Mesodermal cell (in vitro differentiated cells): ENCODE data around the gene B3GLCT.

Source experiments
- H3K27ac ChIP-seq: 2 replicates; pipeline ENCODE4 v1.7.0; 2013; ENCODE audit warnings: mild to moderate bottlenecking, low read depth, low read length, moderate library complexity; ENCODE audit not compliant: severe bottlenecking
- H3K36me3 ChIP-seq: 2 replicates; pipeline ENCODE4 v1.7.1; 2013; ENCODE audit warnings: mild to moderate bottlenecking, low read length, moderate library complexity; ENCODE audit not compliant: control insufficient read depth, insufficient read depth
- H3K4me1 ChIP-seq: one replicate; pipeline ENCODE4 v1.7.1; 2013; ENCODE audit warnings: mild to moderate bottlenecking, low read length; ENCODE audit not compliant: insufficient read depth, control insufficient read depth, poor library complexity, severe bottlenecking
- H3K4me3 ChIP-seq: 2 replicates; pipeline ENCODE4 v1.7.0; 2013; ENCODE audit warnings: low read length, control low read depth, mild to moderate bottlenecking; ENCODE audit not compliant: insufficient read depth, poor library complexity, severe bottlenecking; ENCODE audit errors: extremely low read depth
- H3K9me3 ChIP-seq: 2 replicates; pipeline ENCODE4 v1.7.1; 2013; ENCODE audit warnings: mild to moderate bottlenecking, low read length, moderate library complexity; ENCODE audit not compliant: control insufficient read depth
- WGBS, 2 experiments: methylation state at CpG; one replicate each; pipeline ENCODE4 v1.1.5; 2013; ENCODE audit warnings: missing lambda C conversion rate in 2 of 2; ENCODE audit not compliant: insufficient coverage in 2 of 2; 5-methylcytosine and 5-hydroxymethylcytosine counted together

The B3GLCT gene

GRCh38 chr13:31278869-31279268 lies 79.1 kb downstream of the B3GLCT start:
- no peak overlapping the region for H3K4me3 ChIP-seq
- peaks cover 4% of the 10 kb centered on the region for H3K36me3 ChIP-seq
- WGBS, 2 experiments = no CpG with 5 or more reads among the region's 1 CpG
- no peaks in the 10 kb centered on the region for H3K9me3 ChIP-seq
- H3K27ac ChIP-seq = no peak overlapping the region
- H3K4me1 ChIP-seq = no peaks in the 10 kb centered on the region

- WGBS, 2 experiments = 88 to 100% methylated on average over 1 to 2 of the region's 3 CpGs
- H3K9me3 ChIP-seq = no peaks in the 10 kb centered on the region
- H3K4me1 ChIP-seq = no peaks in the 10 kb centered on the region
- H3K27ac ChIP-seq = no peak overlapping the region
- no peaks in the 10 kb centered on the region for H3K36me3 ChIP-seq
- H3K4me3 ChIP-seq = no peak overlapping the region
These were observed 83.1 kb downstream of the B3GLCT start for GRCh38 chr13:31282741-31283455.

- peaks cover 9% of the 10 kb centered on the region for H3K9me3 ChIP-seq
- H3K4me3 ChIP-seq = no peak overlapping the region
- H3K4me1 ChIP-seq = no peaks in the 10 kb centered on the region
- H3K36me3 ChIP-seq = peaks cover 9% of the 10 kb centered on the region
- 75 to 89% methylated on average over 1 to 2 of the region's 2 CpGs for WGBS, 2 experiments
- no peak overlapping the region for H3K27ac ChIP-seq
These were observed 87.2 kb downstream of the B3GLCT start for GRCh38 chr13:31286930-31287329.

GRCh38 chr13:31301119-31301518 lies 101.3 kb downstream of the B3GLCT start:
- Histone ChIP-seq H3K27ac (no peak overlapping the region), H3K9me3 (peaks cover 5% of the 10 kb centered on the region), H3K4me1 (no peaks in the 10 kb centered on the region), H3K4me3 (no peak overlapping the region), H3K36me3 (peaks cover 11% of the 10 kb centered on the region)

GRCh38 chr13:31310356-31310755 lies 110.6 kb downstream of the B3GLCT start:
- Histone ChIP-seq H3K4me1 (no peaks in the 10 kb centered on the region), H3K36me3 (no peaks in the 10 kb centered on the region), H3K4me3 (no peak overlapping the region), H3K9me3 (peaks cover 26% of the 10 kb centered on the region), H3K27ac (no peak overlapping the region)
- 81 to 93% methylated on average over 3 of the region's 4 CpGs for WGBS, 2 experiments

- no peaks in the 10 kb centered on the region for H3K4me1 ChIP-seq
- WGBS, 2 experiments = 62 to 65% methylated on average over 3 of the region's 3 CpGs
- H3K9me3 ChIP-seq = peaks cover 31% of the 10 kb centered on the region
- H3K4me3 ChIP-seq = no peak overlapping the region
- no peak overlapping the region for H3K27ac ChIP-seq
- no peaks in the 10 kb centered on the region for H3K36me3 ChIP-seq
These were observed 111.0 kb downstream of the B3GLCT start for GRCh38 chr13:31310786-31311185.

GRCh38 chr13:31311921-31312320 lies 112.1 kb downstream of the B3GLCT start:
- Histone ChIP-seq H3K4me1 (no peaks in the 10 kb centered on the region), H3K27ac (no peak overlapping the region), H3K36me3 (peaks cover under 1% of the 10 kb centered on the region), H3K4me3 (no peak overlapping the region), H3K9me3 (peaks cover 33% of the 10 kb centered on the region)
- WGBS, 2 experiments = 88 to 100% methylated on average over 2 of the region's 2 CpGs

- Histone ChIP-seq H3K9me3 (peaks cover 33% of the 10 kb centered on the region), H3K4me1 (no peaks in the 10 kb centered on the region), H3K36me3 (peaks cover 13% of the 10 kb centered on the region), H3K27ac (no peak overlapping the region), H3K4me3 (no peak overlapping the region)
- WGBS, 2 experiments = 92 to 100% methylated on average over 1 to 2 of the region's 2 CpGs
These were observed 115.2 kb downstream of the B3GLCT start for GRCh38 chr13:31314961-31315360.

GRCh38 chr13:31320946-31321345 lies 121.2 kb downstream of the B3GLCT start:
- no CpG with 5 or more reads among the region's 4 CpGs for WGBS, 2 experiments
- Histone ChIP-seq H3K36me3 (peaks cover 27% of the 10 kb centered on the region), H3K4me1 (no peaks in the 10 kb centered on the region), H3K27ac (no peak overlapping the region), H3K9me3 (peaks cover 5% of the 10 kb centered on the region), H3K4me3 (no peak overlapping the region)

- WGBS, 2 experiments = 100% methylated on average over 1 to 2 of the region's 3 CpGs
These were observed 121.7 kb downstream of the B3GLCT start for GRCh38 chr13:31321457-31321856.

GRCh38 chr13:31322026-31322425 lies 122.3 kb downstream of the B3GLCT start:
- H3K9me3 ChIP-seq = peaks cover 4% of the 10 kb centered on the region
- H3K27ac ChIP-seq = no peak overlapping the region
- WGBS, 2 experiments = 78 to 88% methylated on average over 2 of the region's 3 CpGs

More at GRCh38 chr13:31321457-31321856, 121.7 kb downstream of the B3GLCT start:
- H3K27ac ChIP-seq = no peak overlapping the region
- H3K4me3 ChIP-seq = no peak overlapping the region
- H3K36me3 ChIP-seq = peaks cover 27% of the 10 kb centered on the region
- H3K9me3 ChIP-seq = peaks cover 4% of the 10 kb centered on the region
- H3K4me1 ChIP-seq = no peaks in the 10 kb centered on the region

More at GRCh38 chr13:31322026-31322425, 122.3 kb downstream of the B3GLCT start:
- Histone ChIP-seq H3K4me1 (no peaks in the 10 kb centered on the region), H3K4me3 (no peak overlapping the region), H3K36me3 (peaks cover 25% of the 10 kb centered on the region)
